GM21619 (cell line): Measurements from ENCODE around the gene CDC42EP3.

Experiments
- ATAC-seq: cut with Tn5 transposase; IDR thresholded peaks from one replicate; pipeline ENCODE4 v1.9.1; 2021; ENCODE audit not compliant: unreplicated experiment

Gene CDC42EP3

DNA sequence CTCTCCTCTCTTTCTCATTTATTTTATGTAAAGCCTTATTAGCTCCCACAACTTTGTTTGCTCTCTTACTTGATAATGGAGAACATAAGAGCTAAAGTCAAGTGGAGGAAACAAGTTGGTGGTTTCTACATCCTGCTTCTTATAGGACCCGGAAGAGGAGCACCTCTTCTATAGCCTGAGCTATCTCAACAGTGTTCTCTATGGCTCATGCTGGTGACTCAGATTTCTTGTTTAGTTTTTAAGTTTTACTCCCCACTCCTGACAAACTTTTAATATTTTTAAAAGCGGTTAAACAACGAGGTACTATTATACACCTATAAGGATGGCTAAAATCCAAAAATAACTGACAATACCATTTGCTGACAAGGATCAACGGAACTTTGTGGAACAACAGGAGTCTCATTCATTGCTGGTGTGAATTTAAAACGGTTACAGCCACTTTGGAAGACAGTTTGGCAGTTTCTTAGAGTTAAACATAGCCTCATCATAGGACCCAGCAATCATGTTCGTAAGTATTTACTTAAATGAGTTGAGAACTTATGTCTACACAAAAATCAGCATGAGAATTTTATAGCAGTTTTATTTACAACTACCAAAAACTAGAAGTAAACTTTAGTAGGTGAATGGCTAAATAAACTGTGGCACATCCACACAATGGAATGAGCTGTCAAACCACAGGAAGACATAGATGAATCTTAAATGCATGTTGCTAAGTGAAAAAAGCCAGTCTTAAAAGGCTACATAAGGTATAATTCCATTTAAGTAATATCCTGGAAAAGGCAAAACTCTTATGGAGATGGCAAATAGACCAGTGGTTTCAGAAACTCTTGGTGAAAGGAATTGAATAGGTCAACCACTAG lies 12.7 kb upstream of the CDC42EP3 start:
- ATAC-seq = no peak

DNA sequence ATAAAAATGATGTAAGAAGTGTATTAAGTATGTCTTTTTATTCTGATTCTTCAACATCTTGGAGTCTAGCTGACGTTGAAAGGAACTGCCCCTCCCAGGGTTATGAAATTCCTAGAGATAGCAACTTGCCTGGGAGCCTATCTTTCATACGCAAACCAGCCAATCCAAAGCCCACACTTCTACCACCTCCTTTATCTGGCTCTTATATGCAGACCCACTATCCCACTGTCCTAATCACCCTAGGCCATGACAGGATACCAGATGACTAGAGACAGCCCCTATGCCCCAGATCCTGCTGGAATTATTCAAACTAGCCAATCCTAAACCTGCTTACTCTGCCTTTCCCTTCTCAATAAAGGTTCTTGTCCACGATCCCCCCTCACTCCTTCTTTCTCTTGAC lies 11.8 kb upstream of the CDC42EP3 start:
- no peak for ATAC-seq

DNA sequence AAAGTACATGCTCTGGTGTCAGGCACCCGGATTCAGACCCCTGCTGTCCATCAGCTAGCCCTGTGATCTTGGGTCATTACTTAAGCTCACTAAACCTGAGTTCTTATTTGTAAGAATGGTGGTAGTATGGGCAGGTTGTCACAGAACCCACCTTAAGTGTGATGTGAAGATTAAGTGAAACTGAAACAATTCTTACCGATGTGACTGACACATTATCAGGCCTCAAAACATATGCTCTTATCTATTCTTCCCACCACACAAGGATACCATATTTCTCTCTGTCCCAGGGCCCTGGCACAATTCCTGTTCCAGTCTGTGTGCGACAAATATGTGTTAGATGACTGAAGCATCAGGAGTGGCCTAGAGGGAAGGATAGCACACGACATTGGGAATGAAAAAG lies 11.0 kb upstream of the CDC42EP3 start:
- no peak for ATAC-seq

DNA sequence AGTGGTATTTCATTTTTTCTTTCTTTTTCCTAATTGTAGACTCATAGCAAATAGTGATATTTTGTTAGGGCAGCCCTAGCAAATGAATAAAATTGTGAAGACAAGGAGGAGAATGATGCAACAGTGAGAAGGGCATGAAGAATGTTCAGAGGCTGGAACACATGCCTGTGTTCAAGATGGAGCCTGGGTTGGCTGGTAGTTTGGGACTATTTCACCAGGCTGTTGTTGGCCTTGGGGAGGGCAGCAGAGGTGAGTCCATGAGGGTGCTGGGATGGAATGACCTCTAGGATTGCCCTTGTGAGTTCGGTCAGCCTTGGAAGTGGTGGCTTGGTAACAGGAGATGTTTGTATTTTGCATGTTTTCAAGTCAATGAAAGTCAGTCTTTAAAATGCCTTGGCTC lies 10.1 kb upstream of the CDC42EP3 start:
- no peak for ATAC-seq

DNA sequence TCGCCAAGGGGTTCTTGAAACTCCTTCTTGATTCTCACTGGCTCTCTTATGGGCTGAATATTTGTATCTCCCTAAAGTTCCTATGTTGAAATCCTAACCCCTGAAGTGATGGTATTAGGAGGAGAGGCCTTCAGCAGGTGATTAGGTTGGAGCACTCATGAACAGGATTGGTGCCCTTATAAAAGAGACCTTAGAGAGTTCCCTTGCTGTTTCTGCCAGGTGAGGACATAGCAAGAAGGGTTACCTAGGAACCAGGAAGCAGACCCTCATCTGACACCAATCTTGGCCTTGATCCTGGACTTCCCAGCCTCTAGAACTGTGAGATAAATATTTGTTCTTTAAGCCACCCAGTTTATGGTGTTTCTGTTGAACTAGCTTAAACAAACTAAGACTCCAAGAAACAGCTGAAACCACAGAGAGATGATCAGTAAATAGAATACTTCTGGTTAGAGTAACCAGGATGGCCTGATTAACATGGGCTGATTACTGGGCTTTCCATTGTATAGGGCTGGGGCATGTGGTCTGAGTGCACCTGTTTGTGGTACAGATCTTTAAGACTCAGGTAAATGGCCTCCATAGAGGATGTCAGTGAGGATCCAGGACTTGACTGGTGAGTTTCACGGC lies 7.7 kb upstream of the CDC42EP3 start:
- ATAC-seq = no peak

DNA sequence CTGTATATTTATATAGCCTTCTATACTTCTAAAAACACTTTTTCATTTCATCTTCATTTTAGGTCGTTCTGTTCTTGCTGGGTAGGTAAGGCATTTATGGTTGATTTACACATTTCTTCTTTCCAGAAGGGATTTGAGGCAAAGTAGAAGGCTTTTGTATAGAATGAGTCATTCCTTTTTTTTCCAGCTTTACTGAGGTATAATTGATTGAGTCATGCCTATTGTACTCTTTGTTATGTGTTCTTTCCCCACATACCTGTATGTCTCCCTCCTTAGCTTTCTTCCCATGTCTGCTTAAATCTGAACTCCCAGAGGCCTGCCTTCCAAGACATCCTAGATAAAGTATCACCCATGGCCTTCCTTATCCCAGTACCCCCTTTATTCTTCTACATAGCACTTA lies 4.8 kb upstream of the CDC42EP3 start:
- ATAC-seq = no peak

DNA sequence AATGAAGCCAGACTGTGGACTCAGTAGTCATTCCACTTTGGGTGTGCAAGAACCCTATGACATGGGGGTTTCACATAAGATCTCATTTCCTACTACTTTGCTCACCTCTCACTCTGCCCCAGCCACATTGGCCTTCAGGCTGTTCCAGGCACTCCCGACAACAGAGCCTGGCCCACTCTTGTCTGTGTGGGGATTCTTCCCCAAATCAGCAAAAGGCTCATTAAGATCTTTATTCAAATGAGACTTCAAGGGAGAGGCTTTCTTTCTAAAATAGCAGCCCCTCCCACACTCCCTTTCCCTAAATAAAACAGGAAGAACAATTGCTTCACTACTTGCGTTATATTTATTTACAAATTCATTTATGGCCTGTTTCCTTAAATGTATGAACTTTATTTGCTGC lies 3.5 kb upstream of the CDC42EP3 start:
- ATAC-seq = no peak

DNA sequence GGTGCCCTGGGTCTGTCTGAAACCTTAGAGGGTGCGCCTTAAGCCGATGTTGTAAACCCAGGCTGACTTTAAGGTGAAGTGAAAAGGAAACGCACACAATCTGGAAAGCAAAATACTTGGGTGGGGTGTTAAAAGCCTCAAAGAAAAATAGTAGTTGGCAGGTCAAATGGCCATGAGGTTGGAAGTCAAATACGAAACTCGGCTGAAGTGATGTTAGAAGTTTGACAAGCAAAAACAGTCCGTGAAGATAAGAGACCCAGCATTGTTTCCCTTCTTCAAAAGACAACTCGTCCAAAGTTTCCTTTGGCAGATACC lies 1.4 kb upstream of the CDC42EP3 start:
- no peak for ATAC-seq

DNA sequence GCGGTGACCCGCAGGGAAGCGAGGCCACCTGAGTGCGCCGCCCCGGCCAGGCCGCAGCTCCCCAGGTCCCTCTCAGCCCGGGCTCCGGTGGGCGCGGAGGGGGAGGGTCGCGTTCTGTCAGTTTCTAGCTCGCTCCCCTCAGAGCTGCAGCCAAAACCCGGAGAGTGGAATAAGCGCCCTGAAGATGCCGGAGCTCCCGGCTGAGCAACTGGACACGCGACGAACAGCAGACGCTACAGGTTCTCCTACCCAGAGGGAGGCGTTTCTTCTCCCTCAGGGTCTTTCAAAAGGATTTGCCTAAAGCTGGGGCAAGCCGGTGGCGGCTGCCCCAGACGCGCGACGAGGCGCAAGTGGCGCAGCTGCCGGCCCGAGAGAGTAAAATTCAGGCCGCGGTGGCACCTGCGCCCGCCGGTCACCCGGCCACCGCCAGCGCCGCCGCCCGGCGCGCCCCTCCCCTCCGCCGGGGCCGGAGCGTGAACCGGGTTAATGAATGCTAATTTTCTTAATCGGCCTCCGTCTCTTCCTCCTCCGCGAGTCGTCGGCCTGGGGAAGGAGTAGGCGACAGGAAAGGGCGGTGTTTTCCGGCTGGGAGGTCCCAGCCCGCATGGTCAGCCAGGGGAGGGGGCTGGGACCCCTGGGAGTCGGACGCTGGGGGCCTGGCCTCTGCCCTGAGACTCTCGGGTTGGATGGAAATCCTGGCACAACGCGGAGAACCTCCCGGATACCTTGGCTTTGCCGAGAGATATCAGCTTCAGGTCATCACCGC lies 845 bp upstream of the CDC42EP3 start:
- peak; percentile 57 for ATAC-seq

DNA sequence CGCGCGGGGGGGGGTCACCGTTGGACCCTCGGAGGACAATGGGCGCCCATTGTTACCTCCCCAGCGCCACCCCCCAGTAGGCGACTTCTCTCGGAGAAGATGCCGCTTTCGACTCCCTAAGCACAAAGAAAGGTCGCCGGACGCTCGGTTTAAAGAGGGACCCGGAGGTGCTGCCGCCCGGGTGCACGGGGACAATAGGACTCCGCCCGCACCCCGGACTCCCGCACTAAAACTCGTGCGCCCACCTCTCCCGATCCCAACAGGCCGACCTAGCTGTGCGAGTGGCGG lies 318 bp upstream of the CDC42EP3 start:
- ATAC-seq = peak; percentile 17

DNA sequence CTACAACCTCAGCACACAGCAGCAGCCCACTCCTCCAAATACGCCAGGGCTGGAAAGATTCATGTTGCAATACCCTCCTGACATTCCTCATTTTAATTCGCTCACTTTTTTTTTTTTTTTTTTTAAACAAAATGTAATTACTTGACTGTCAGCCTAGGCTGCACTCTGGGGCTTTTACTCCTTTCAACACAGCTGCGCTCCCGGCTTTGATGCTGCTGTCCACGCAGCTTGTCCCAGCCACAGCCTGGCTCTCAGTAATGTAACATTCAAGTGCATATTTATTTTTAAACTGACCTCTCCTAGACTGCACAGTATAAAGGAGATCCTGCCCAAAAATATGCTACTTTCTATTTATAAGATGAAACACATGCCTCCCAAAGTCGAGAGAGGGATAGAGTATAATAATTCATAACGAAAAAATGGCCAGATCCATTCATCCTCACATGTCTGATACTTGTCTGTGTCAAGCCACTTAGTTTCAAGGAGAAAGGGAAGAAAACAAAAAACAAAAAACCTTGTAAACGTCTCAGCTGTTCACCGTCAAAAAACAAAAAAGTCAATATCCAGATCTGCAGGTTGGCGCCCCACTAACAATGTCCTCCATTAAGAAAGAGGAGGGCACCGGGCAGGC lies 949 bp downstream of the CDC42EP3 start:
- ATAC-seq = no peak

DNA sequence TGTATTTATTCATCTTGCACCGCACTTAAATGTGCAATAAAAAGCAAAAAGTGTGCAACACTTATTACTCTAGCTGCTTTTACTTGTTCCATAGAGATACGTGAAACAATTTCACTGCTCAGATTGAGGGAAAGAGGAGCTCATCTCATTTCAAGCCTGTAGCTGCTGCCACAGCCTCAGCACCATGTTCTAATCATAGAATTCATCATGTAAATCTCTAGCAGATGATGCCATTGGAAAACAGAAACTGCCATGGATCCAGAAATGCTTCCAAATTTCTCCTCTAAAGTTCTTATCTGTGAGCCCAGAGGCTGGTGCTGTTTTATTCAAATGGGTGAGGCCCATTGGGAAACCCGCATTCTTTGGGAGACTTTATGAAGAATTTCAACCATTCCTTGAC lies 2.0 kb downstream of the CDC42EP3 start:
- ATAC-seq = no peak

DNA sequence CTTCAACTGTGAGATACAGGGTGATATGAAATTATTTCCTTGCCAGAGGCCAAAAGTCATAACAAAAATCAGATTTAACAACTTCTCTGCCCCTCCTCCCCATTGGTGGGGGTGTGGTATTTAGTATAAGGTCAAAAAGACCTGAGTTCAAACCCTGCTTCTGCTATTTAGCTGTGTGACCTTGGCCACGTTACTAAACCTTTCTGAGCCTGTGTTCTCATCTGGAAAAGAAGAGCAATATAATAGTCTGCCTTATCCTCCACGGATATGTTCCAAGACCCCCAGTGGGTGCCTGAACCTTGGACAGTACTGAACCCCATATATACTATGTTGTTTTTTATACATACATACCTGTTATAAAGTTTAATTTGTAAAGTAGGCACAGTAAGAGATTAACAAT lies 3.7 kb downstream of the CDC42EP3 start:
- ATAC-seq = no peak

DNA sequence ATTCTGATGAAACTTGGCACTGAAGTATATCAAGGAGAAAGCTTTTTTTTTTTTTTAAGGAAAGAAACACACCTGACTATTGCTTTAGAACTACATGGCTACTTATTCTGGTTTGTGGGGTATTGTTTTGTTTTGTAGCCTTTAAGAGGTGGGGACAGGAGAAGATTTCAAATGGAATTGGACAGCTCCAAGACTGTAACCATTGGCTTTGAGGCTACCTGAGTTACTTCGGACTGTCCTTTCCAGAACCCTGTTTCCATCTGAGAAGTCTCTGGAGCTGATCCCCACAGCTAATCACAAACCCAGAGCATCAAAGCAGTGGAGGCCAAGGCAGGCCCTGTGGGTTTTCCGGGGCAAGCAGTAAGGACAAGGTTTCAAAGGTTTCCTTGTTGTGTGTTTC lies 4.7 kb downstream of the CDC42EP3 start:
- ATAC-seq = no peak

DNA sequence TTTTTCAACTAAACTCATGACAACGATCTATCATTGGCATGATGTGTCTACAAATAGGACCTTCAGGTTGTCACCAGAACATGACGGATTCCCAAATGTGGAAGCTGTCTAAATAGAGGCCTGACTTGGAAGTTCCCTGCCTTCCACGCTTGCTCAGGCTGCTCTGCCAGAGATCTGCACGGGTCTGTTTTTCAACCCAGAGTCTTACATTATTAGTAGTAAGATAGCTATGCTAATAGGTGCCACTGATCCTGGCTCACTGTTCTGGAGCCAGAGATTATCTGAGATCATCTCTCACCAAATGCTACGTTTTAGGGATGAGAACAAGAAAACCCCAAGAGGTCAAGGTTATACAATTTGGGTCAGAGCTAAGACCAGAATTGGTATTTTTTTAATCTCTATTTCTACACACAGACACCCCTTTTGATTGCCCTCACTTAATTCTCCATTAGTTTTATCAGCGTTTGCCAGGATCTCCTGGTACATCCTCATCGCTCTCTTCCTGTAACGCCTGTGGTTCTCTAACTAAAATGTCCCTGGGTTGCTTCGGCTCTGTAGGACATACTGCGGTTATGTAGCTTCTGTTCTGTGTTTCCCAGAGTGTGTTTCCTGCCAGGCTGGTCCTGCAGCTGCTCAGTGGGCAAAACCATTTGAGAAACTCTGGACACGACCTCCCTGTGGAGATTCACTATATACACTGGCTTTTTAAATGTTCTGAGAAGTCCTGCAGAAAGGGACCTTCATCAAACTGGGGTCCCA lies 5.7 kb downstream of the CDC42EP3 start:
- ATAC-seq = no peak

DNA sequence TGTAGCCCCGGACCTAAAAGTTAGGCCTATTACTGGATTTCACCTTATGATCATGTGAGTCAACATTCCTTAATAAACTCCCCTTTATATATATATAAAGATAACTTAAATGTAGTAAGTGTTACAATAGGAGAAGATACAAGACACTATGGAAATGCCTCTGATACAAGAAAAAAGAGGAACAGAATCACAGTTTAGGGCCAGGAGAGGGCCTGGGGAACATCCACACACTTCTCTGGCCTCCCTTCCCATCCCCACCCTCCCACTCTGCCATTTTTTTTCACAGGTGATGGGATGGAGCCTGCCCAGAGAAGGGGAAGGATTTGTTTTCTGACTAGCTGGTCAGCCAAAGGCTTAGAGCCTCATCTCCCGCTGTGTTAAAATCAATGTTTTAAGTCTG lies 6.4 kb downstream of the CDC42EP3 start:
- no peak for ATAC-seq

DNA sequence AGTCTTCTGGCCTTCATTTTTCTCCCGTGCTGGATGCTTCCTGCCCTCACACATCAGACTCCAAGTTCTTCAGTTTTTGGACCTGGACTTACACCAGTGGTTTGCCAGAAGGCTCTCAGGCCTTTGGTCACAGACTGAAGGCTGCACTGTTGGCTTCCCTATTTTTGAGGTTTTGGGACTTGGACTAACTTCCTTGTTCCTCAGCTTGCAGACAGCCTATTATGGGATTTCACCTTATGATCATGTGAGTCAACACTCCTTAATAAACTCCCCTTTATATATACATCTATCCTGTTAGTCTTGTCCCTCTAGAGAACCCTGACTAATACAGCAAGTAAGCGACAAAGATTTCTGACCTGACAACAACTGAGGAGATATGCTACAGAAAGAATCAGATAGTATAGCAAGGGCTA lies 7.2 kb downstream of the CDC42EP3 start:
- ATAC-seq = no peak

DNA sequence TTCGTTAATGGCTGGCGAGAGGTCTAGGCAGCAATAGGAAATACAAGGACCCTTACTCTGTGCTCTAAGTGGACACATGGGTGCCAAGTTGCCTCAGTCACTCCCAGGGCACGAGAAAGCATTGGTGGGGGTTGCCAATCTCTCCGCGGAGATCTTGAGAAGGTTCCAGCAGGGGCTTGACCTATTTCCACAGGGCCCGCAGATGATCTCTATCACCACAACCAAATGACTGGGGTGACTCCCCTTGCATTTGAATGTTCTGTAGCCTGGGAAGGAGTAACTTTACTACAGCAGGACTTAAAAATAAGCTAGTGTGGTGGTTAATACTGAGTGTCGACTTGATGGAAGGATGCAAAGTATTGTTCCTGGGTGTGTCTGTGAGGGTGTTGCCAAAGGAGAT lies 8.1 kb downstream of the CDC42EP3 start:
- no peak for ATAC-seq

DNA sequence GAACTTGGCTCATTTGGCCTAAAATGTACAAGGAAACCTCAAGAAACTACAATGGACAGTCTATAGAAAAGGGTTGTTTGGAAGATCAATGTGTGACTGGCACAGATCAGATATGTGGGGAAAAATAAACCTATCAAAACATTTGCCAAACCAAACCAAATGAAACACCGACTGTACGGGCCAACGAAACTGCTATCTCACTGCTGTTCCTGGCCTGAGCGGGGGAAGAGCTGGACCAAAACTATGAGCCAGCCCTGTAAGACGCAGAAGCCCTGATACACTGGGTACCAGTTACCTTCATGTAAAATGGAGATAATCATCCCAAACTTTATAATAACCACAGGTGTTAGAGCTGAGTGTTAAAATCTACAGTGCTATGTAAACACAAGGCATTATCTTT lies 11.7 kb downstream of the CDC42EP3 start:
- no peak for ATAC-seq

DNA sequence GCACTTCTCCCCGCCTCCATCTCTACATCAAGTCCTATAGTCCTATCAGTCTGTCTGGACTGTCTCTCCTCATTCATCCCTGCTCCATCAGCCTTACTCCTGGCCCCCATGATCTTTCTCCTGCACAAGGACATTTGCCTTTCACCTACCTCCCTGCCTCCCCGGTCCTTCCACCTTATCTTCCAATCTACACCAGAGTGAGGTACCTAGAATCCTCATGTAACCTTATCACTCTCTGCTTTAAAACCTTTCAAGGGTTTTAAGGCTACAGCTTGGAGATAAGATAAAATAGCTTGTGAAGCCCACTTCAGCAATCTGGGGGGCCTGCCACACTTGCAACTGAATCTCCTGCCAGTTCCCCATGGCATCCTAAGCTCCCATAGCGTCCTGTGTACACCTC lies 12.8 kb downstream of the CDC42EP3 start:
- no peak for ATAC-seq

DNA sequence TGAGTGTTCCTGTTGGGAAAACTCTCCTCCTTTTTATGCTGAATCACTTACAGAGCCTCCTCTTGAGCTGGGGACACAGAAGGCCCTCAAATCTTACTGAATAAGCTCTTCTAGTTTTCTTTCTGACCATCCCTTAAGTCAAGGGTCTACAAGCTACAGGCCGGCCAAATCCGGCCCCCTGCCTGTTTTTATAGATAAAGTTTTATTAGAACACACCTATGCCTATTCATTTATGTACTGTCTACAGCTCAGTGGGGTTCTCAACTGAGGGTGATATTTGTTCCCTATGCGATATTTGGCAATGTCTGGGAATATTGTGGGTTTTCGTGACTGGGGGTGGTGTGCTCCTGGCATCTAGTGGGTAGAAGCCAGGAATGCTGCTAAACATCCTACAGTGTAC lies 14.0 kb downstream of the CDC42EP3 start:
- ATAC-seq = no peak
